Stimulated activated CD8-positive, alpha-beta memory T cell treated with anti-CD3 and anti-CD28 coated beads, Interleukin-15, amount 100 ng/mL, for 1 hour (primary cell): Measurements from ENCODE around the gene METTL2B.
"Not testable (repeated sequence)": the region's sequence is repeated elsewhere in the genome, so short reads cannot be mapped to it uniquely, and the experiment has no call there.

ENCODE experiments used
- DNase-seq: peaks from one replicate; pipeline ENCODE4 v3.0.0-alpha.2; 2020; ENCODE audit warnings: low read depth

Gene METTL2B

DNA sequence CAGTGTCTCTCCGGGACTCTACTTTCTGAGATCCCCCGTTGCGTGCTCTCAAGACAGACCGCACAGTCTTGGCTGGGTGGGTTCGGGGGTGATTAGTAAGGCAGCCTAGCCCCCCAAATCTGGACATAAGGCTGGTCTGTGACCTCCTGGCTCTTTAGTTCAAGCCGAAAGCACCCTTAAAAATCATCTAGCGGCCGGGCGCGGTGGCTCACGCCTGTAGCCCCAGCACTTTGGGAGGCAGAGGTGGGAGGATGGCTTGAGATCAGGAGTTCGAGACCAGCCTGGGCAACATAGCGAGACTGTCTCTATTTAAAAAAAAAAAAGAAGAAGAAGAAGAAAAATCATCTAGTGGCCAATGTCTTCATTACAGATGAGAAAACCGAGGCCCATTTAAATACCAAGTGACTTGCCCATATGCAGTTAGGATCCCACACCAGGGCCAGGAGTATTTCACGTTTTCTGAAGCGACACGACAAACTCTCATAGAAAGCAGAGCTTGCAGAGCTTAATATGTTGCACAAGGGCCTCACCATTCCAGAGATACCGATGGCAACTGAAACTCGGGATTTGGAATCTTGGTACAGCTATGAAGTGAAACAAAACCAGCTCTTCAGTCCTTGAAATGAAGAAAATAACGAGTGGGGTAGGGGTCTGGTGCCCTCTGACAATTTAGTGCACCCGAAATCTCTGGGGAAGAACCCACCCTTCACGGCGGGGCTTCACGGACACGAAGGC lies 21.6 kb upstream of the METTL2B start:
- no peak for DNase-seq

DNA sequence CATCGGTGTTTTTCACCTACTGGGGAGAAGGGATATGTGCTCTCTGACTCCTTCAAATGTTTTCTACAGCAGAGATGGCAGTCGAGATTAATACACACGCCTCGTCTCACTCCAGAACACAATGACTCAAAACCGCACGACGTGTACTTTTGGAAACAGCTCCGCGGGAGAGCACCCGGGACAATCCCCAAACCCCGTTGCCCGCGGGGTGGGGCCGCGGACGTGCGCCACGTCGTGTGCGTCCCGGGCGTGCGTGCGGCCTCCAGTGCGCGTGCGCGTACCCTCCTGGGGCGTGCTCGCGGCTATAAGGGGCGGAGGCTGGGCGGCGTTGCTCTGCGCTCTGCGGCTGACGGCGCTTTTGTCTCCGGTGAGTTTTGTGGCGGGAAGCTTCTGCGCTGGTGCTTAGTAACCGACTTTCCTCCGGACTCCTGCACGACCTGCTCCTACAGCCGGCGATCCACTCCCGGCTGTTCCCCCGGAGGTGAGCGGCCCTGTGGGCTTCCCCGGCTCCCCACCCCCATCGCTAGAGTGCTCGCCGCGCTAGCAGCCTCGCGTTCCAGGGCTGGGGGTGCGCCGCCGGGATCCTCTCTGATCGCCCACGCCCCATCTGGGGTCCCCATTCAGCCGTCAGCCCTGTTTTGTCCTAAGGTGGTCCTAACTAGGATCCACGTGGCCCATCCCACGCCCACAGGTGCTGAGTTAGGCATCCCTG lies 20.8 kb upstream of the METTL2B start, which contains the start of gene HILPDA:
TSS of gene HILPDA (plus strand) at position 336 of the 712 bp plus-strand sequence. CDS start 1,391 bp downstream, outside the sequence.
- peak; percentile 79 for DNase-seq

DNA sequence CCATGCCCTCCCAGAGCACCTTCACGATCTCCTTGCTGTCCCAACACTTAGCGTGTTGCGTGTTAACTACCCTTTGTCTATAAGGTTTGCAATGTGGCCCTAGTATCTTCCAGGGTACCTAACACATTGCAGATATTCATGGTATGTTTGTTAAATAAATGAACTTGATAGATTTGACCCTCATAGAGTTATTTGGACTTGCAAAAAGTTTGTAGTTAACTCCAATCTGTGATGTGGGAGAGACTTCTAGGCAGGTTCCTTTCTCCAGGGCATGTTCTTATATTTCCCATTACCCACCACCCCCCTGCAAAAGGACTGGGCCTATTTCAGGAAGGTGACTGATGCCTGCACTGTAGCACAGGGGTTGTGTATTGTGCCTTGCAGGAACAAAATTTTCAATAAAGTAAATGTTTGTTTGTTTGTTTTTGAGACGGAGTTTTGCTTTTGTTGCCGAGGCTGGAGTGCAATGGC lies 20.3 kb upstream of the METTL2B start:
- no peak for DNase-seq

DNA sequence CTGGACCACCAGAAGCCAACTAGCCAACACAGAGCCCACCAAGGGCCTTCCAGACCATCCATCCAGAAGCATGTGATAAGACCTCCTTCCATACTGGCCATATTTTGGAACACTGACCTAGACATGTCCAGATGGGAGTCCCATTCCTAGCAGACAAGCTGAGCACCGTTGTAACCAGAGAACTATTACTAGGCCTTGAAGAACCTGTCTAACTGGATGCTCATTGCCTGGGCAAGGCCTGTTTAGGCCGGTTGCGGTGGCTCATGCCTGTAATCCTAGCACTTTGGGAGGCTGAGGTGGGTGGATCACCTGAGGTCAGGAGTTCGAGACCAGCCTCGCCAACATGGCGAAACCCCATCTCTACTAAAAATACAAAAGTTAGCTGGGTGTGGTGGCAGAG lies 19.2 kb upstream of the METTL2B start:
- DNase-seq: not testable (repeated sequence)

DNA sequence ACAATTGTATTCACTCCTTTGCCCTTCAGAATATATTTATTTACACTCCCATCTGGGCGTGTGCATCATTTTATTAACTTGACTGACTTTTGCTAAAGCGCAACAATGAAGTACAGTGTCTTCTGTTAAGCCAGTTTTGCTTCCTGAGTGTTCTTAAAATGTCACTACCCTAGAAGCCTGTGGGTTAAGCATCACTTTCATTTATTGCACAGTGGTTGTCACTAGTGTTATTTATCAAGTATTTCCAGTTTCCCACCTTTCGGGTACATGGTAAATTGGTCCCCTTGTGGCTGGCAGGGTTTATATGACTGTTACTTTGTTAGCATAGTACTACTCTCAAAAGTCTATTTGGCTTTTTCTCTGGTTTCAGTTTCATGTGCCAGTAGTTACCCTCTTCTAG lies 17.6 kb upstream of the METTL2B start:
- no peak for DNase-seq

DNA sequence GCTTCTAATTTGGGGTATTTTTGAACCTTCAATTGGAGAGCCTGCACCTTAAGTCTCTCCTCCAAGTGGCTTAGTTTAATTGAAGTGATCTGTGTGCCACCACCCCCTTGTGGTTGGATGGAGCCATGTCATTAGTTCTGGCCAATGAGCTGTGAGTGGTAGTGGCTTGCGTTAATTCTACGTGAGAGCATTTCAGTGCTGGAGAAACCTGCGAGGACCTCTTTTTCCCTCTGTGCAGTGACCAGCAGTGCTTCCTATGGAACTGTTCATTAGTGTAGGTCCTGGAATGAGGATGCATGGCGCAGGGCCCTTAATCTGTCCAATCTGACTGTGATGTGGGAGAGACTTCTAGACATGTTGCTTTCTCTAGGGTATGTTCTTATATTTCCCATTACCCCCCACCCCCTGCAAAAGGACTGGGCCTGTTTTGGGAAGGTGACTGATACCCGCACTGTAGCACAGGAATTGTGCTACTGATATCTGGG lies 17.1 kb upstream of the METTL2B start:
- peak; percentile 35 for DNase-seq

DNA sequence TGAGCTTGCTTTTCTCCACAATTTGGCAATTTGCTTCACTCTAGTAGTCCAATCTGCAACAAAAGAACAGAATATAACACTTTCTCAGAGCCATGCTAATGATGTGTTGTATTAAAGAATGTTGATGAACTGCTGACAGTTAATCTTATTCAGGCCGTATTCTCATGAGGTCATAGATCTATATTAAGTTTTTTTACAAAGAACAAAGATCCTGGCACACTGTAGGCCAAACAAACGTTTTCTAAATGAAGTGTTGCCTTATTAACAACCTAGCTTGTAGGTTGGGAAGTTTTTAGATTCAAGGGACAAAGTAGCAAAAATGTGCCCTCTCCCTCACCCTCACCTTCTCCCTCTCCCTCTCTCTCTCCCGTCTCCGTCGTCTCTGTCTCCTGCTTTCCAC lies 14.1 kb upstream of the METTL2B start:
- DNase-seq: no peak

DNA sequence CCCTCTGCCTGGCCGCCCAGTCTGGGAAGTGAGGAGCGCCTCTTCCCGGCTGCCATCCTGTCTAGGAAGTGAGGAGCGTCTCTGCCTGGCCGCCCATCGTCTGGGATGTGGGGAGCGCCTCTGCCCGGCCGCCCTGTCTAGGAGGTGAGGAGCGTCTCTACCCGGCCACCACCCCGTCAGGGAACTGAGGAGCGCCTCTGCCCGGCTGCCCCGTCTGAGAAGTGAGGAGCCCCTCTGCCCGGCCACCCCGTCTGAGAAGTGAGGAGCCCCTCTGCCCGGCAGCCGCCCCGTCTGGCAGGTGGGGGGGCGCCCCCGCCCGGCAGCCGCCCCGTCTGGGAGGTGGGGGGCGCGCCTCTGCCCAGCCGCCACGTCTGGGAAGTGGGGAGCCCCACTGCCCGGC lies 13.2 kb upstream of the METTL2B start:
- DNase-seq: not testable (repeated sequence)

DNA sequence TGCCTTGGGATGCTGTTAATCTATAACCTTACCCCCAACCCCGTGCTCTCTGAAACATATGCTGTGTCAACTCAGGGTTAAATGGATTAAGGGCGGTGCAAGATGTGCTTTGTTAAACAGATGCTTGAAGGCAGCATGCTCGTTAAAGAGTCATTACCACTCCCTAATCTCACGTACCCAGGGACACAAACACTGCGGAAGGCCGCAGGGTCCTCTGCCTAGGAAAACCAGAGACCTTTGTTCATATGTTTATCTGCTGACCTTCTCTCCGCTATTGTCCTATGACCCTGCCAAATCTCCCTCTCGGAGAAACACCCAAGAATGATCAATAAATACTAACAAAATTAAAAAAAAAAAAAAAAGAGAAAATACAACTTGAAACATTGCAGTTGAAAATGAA lies 12.6 kb upstream of the METTL2B start:
- DNase-seq: not testable (repeated sequence)

DNA sequence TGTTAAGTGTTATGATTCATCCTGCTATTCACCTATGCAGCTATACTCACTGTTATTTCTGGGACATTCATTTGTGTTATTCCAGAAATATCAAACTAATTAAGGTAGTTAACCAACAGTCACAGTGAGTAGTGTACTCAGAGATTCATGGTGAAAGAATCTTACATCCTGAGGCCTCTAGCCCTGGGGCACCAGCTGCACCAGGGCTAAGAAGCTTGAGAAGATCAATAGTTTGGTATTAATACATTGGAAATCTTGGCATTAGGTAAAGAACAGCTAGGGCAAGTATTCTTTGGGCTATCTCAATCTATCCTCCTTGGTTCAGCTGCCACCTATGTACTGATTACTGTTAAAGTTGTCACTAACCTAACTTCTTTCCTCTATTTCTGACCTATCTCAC lies 9.7 kb upstream of the METTL2B start:
- not testable (repeated sequence) for DNase-seq

DNA sequence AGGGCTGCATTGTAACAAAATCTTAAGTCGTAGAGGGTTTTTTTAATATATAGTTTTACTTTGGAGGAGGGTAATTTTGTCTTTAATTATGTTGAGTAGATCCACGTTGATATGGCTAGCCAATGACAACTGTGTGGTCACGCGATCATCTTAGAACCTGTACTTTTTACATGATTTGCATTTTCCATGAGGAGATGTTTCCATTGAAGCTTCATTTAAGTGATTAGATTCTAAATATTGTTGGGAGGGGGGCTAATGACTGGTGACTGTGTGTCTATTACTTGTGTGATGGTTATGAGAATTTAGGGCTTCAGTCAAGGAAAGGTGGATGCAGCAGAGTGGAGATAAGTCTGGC lies 765 bp downstream of the METTL2B start:
- not testable (repeated sequence) for DNase-seq

DNA sequence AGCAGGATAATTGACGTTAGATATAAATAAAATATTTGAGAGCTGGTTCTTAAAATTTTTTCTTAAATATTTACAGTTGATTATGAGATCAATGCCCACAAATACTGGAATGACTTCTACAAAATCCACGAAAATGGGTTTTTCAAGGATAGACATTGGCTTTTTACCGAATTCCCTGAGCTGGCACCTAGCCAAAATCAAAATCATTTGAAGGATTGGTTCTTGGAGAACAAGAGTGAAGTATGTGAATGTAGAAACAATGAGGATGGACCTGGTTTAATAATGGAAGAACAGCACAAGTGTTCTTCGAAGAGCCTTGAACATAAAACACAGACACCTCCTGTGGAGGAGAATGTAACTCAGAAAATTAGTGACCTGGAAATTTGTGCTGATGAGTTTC lies 2.5 kb downstream of the METTL2B start:
- DNase-seq: not testable (repeated sequence)

DNA sequence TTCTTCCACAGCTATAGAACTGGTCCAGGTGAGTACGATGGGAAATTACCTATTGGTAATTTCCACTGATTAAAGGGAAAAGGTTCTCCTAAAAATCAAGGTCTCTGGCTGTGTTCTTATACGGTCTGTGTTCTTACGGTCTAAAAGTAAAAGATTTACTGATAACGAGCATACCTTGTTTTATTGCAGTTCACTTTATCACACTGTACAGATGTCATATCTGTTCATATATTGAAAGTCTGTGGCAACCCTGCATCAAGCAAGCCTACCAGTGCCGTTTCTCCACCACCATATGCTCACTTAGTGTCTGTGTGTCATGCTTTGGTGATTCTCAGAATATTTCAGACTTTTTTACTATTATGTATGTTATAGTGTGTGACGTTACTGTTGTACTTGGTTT lies 11.6 kb downstream of the METTL2B start:
- DNase-seq: not testable (repeated sequence)

DNA sequence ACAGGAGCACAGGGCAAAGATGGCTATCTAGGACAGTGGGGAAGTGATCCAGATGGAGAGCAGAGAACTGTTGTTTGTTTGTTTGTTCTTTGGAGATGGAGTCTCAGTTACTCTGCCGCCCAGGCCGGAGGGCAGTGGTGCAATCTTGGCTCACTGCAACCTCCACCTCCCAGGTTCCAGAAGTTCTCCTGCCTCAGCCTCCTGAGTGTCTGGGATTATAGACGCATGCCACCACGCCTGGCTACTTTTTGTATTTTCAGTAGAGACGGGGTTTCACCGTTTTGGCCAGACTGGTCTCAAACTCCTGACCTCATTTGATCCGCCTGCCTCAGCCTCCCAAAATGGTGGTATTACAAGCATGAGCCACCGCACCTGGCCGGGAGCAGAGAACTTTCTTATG lies 20.9 kb downstream of the METTL2B start:
- DNase-seq: no peak

DNA sequence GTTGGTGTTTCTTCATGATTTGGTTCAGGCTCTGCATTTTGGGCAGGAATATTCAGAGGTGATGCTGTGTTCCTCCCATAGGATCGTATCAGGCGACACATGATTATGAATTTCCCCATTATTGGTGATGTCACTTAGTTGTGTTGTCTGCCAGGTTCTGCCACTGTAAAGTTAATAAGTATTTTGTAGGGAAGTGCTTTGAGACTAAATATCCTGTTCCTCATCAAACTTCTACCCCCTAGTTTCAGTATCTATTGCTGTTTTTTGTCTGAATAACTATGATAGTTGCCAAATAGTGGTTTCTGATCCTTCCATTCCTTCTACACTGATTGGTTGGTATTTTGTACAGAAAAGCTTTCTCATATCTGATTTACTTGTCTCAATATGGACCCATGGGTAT lies 28.9 kb downstream of the METTL2B start:
- DNase-seq: not testable (repeated sequence)

DNA sequence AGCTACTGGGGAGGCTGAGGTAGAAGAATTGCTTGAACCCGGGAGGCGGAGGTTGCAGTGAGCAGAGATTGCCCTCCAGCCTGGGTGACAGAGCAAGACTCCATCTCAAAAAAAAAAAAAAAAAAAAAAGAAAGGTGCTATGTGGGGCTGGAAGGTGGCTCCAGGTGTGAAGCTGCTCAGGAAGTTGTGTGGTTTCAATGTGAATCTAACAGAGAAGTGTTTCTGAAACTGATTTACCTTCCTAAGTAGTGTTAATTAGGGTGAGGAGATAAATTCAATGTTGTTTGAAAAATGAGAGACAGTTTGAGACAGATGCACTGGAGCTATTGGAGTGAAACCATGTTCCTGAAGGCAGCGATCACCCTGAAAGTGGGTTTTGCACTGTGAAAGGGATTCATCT lies 30.3 kb downstream of the METTL2B start:
- DNase-seq: not testable (repeated sequence)

DNA sequence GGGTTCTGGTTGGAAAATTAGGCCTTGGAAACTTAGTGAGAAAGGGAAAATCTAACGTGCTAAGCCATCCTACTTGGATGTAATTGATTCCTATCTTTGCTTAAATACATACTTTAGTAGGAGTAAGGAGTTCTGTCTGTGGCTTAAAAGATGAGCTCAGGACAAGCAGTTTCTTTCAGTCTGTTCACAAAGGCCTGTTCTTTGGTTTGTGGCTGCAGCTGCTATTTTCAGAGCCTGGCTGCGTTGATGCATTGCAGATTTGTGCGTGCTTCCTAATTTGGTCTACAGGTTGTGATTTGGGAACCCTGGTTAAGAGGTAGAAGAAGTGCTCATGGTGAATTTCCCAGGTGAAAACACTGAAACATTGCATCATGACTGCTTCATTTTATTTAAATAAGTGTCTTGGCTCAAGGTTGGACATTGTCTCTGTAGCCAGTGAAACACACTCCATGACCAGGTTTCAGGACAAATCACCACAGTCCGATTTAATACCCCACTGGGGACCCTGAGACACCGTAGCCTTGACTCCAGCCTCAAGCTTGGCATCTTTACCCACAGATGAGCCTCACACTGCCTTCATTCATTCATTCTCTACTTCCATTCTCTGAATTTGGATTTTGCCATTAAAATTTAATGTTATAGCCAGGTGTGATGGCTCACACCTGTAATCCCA lies 30.9 kb downstream of the METTL2B start:
- DNase-seq: not testable (repeated sequence)

DNA sequence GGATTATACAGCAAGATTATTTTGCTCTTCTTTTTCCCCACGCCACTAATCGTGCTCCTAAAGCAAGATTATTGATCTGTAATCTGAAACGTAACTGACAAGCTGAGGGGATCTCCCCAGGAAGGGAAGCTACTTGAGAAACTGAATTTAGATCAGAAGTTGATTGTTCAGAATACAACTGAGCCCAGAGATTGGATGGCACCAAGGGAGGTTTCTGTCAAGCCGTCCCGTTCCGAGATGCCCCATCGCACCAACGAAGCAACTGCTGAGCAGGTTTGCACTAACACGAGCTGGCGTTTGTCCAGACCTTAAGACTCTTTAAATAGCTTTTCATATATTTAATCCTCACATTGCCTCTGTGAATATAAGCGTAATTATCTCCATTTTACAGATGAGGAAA lies 35.1 kb downstream of the METTL2B start:
- DNase-seq: not testable (repeated sequence)

DNA sequence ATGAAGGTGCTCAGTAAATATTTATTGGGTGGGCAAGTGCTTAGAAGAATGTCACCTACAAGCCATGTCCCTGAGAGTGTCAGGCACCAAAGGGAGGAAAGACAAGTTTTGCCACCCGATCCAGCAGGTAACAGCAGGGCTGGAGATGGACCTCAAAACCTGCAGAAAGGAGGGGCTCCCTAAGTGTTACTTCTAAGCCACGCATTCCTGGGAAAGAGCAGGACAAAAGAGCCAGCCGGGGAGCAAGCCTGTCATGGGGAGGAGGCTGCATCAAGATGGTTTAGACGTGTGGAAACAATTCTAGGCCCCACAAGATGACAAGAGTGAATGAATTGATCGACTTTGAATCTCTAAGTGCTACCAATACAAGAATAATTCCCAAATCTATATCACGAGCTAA lies 38.7 kb downstream of the METTL2B start:
- DNase-seq: not testable (repeated sequence)

DNA sequence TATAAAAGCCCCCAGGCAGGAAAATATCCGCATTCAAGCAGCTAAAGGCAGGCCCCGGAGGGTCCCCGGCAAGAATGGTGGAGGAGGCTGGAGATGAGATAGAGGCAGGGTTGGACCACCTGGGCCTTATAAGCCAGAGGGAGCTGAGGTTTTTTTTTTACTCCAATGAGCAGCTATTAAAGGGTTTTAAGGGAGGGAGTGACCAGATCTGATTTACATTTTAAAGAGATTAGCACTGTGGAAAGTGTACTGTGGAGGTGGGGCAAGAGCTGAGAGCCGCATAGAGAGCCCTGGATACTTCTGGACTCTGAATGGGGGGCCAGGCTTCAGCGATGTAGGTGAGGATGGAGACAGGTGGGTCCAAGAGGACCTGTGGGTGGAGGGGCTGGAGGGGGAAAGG lies 40.5 kb downstream of the METTL2B start:
- DNase-seq: not testable (repeated sequence)

DNA sequence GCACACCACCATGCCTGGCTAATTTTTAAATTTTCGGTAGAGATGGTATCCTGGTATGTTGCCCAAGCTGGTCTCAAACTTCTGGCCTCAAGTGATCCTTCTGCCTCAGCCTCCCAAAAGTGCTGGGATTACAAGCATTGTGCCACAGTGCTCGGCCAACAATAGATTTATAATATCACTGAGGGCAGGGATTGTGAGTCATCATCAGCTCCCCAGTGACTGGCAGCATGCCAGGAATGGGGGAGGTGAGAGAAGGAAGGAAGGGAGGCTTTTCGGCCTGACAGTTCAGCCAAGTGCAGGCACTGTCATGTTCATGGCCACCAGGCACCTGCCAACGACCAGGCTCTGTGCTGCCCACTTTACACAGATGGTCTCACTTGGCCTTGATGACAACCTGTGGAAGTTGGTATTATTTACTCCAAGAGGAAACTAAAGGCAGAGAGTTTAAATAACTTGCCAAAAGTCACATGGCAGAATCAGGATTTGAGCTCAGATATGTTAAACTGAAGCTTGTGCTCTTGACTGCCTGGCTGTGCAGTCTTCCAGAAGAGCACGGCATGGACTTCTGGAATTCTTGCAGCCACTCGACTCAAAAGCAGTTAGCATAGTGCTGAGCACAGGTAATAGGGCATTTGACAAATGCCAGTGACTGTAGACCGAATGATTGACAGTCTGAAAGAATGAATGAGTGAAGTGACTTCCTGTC lies 46.8 kb downstream of the METTL2B start:
- peak; percentile 67 for DNase-seq

DNA sequence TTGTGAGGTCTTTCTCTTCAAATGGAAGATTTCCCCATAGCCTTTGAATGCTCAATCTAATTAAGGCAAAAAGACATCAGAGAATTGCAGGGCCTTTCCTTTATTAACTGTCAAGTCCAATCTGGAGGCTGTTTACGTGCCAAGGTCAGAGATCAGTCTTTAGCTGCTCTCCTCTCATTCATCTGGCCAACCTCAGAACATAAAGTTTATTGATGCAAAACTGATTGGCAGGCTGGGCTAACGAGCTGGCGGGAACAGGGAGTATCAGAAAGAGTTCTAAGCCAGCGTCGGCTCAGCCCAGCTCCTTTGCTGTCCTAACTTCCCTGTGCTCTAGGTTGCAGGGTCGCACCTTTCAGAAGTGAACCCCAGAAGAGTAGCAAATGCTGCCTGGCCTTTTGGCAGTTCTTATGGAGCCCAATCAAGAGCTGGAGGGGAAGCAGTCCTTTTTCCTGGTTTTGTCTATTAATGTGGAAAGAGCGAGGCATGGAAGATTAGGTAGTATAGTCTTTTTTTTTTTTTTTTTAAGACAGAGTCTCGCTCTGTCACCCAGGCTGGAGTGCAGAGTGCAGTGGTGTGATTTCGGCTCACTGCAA lies 47.5 kb downstream of the METTL2B start:
- not testable (repeated sequence) for DNase-seq
